ENCODE measurements around the gene CALB2. TPM values are rescaled to one million over a fixed set of nuclear protein-coding genes. Genes with fewer than 3 reads are reported as not detected.

The CALB2 gene
- total RNA-seq, 1 donor from 2014 or later: 0.64 TPM

DNA sequence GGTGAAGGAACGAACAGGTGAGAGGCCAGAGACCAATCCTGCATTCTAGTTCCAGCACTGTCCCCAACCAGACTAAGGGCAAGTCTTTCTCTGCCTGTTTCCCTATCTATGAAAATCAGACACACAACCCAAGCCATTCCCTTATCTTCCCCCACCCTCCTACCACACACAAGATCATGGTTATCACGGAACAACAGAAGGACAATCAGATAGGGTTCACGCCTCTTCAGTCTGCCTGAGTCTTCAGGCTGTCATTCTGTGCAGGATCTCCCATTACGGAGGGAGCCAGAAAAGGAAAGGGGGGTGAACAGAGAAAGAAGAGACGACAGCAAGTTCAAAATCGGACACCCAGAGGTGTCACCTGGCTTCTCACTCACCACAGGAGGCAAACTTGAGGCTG lies 72.2 kb downstream of the CALB2 start:
- intact Hi-C loops (cut with DNase I): no loop called here
- H3K36me3 ChIP-seq: no peaks in the 10 kb centered on the region
- no peaks in the 10 kb centered on the region for H3K9me3 ChIP-seq
- no peak for TF ChIP-seq CTCF (IDR thresholded peaks at IDR 0.05)
- H3K27me3 ChIP-seq: no peaks in the 10 kb centered on the region
- H3K4me3 ChIP-seq: no peak overlapping the region
- no peak overlapping the region for H3K27ac ChIP-seq
- H3K4me1 ChIP-seq: no peaks in the 10 kb centered on the region
- no peak for DNase-seq (ENCODE audit: low spot score in 2 of 2)

DNA sequence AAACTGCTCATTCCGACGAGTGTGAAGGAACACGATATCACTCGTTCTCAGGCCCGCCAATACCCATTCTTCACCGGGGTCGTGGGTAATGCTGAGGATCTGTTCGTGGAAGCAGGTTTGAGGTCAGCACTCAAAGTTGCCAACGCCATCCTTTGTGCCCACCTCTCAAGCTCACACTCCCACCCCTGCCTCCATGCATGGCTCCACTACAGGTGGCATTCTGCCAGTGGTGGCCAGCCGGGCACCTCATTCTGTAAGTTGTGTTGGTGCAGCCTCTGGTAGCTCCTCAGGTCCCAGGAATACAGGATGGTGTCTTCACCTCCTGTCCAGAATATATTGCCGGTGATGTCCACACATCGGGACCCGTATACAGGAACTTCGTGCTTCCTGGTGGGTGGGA lies 72.7 kb downstream of the CALB2 start:
- no peak for DNase-seq (ENCODE audit: low spot score in 2 of 2)
- H3K27ac ChIP-seq: no peak overlapping the region
- no peaks in the 10 kb centered on the region for H3K4me1 ChIP-seq
- H3K36me3 ChIP-seq: no peaks in the 10 kb centered on the region
- no peaks in the 10 kb centered on the region for H3K27me3 ChIP-seq
- no peak overlapping the region for H3K4me3 ChIP-seq
- intact Hi-C loops (cut with DNase I): no loop called here
- H3K9me3 ChIP-seq: no peaks in the 10 kb centered on the region
- no peak for TF ChIP-seq CTCF (IDR thresholded peaks at IDR 0.05)

GRCh38 chr16:71431991-71432390 lies 73.5 kb downstream of the CALB2 start:
- Histone ChIP-seq H3K36me3 (no peaks in the 10 kb centered on the region), H3K4me3 (no peak overlapping the region), H3K4me1 (no peaks in the 10 kb centered on the region), H3K9me3 (no peaks in the 10 kb centered on the region), H3K27ac (no peak overlapping the region), H3K27me3 (no peaks in the 10 kb centered on the region)
- no peak for TF ChIP-seq CTCF (IDR thresholded peaks at IDR 0.05)
- intact Hi-C loops (cut with DNase I): no loop called here
- DNase-seq (ENCODE audit: low spot score in 2 of 2): no peak

DNA sequence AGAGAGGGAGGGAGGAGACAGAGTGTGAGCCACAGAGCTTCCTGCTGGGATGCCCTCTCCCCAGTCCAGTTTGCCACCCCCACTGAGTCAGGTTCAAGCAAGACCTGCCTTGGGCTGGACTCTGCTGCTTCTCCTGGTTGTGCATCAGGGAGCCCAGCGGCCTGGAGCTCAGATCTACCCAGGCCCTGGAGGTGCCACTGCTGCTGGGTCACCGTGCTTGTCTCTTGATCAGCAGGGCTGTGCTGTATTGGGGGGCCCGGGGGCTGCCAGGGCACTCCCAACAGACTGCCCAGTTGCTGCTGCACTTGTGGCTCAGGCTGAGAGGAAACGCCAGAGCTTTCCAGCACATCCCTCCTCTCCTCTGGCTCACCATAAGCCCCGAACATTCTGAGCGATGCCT lies 74.4 kb downstream of the CALB2 start:
- Histone ChIP-seq H3K4me3 (no peak overlapping the region), H3K4me1 (no peaks in the 10 kb centered on the region), H3K36me3 (no peaks in the 10 kb centered on the region), H3K9me3 (no peaks in the 10 kb centered on the region), H3K27ac (no peak overlapping the region), H3K27me3 (no peaks in the 10 kb centered on the region)
- intact Hi-C loops (cut with DNase I): no loop called here
- DNase-seq (ENCODE audit: low spot score in 2 of 2): no peak
- TF ChIP-seq CTCF (IDR thresholded peaks at IDR 0.05): no peak

GRCh38 chr16:71436473-71436872 lies 78.0 kb downstream of the CALB2 start:
- intact Hi-C loops (cut with DNase I): no loop called here
- Histone ChIP-seq H3K27ac (no peak overlapping the region), H3K36me3 (no peaks in the 10 kb centered on the region), H3K9me3 (peaks cover 0 to 2% of the 10 kb centered on the region in 2 donors), H3K4me3 (no peak overlapping the region), H3K27me3 (no peaks in the 10 kb centered on the region), H3K4me1 (no peaks in the 10 kb centered on the region)
- TF ChIP-seq CTCF (IDR thresholded peaks at IDR 0.05): no peak
- DNase-seq (ENCODE audit: low spot score in 2 of 2): no peak

GRCh38 chr16:71439523-71439922 lies 81.0 kb downstream of the CALB2 start:
- Histone ChIP-seq H3K36me3 (no peaks in the 10 kb centered on the region), H3K27ac (no peak overlapping the region), H3K9me3 (peaks cover 11 to 29% of the 10 kb centered on the region in 2 donors), H3K4me1 (no peaks in the 10 kb centered on the region), H3K4me3 (no peak overlapping the region), H3K27me3 (no peaks in the 10 kb centered on the region)
- intact Hi-C loops (cut with DNase I): no loop called here
- TF ChIP-seq CTCF (IDR thresholded peaks at IDR 0.05): no peak
- no peak for DNase-seq (ENCODE audit: low spot score in 2 of 2)

All from ascending aorta (tissue), 2 donors.